Mammary epithelial cell (primary cell): Measurements from ENCODE around the gene DNMT1.

ENCODE experiments used
- CTCF ChIP-seq, 2 donors: IDR thresholded peaks in 1 of 2; conservative IDR thresholded peaks in 1 of 2; 2 replicates each; pipeline ENCODE4 v1.5.1; 2011 to 2012; ENCODE audit warnings: inconsistent platforms in 2 of 2, low read length in 2 of 2, mild to moderate bottlenecking in 2 of 2, control low read depth in 1 of 2, low read depth in 1 of 2; ENCODE audit not compliant: insufficient read depth in 1 of 2; ENCODE audit errors: extremely low read depth in 1 of 2
- EZH2 ChIP-seq: IDR thresholded peaks from 2 replicates; pipeline ENCODE4 v1.6.1; 2012; ENCODE audit warnings: low read length, inconsistent platforms, borderline replicate concordance

- TF ChIP-seq CTCF (conservative IDR thresholded peaks at IDR 0.05 in 1 of 2, IDR thresholded peaks at IDR 0.05 in 1 of 2; ENCODE audit: extremely low read depth in 1 of 2, insufficient read depth in 1 of 2, low read depth in 1 of 2, low read length in 2 of 2): no peak
- no peak for TF ChIP-seq EZH2
Observed at GRCh38 chr19:10113964-10114650, 80.6 kb downstream of the DNMT1 start.
